ENCODE data around the gene RALY.

The RALY gene

DNA sequence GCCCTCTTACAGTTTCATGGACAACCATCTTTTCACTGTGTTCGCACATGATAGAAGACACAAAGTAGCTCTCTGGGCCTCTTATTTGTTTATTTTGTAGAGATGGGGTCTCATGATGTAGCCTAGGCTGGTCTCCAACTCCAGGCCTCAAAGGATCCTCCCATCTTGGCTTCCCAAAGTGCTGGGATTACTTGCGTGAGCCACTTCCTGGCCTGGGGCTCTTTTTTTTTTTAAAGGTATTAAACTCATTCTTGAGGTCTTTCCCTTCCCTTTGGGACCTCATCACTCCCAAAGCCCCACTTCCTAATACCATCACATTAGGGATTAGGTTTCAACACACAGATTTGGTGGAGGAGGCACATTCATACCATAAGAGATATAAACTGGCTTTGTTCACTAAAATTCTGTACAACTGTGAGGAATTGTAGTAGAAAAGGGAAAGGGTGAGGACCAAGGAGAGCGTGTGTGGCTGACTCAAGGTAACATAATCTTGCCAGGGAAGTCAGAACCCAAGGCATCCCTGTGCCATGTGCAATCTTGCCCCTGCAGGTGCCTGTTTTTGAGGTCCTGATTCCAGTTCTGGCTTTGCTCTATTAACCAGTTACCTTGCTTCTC lies 72.9 kb downstream of the RALY start:
- FAIRE-seq (no peak), DNase-seq (ENCODE audit: insufficient read length, low spot score) (no peak)
- no peak for TF ChIP-seq CTCF (IDR thresholded peaks at IDR 0.05; ENCODE audit: insufficient read depth, missing control alignments)

DNA sequence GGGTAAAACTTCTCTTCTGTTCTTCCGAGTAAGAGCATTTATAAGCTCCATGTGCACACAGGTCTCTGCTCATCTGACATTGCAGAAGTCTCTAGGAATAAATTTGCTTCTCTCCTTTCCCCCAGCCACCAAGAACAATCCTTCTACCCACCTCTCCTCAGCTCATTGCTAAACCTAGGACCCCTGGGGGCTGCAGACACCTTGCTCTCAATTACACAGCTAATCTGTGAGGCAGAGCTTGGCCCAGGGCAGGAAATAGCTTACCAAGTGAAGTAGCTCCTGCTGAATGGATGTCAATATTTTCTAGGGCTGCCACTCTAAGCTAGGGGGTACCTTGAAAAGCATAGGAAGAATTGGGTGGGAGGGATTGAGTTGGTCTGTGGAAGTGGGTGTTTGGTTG lies 74.3 kb downstream of the RALY start:
- FAIRE-seq (no peak), DNase-seq (ENCODE audit: insufficient read length, low spot score) (no peak)
- no peak for TF ChIP-seq CTCF (IDR thresholded peaks at IDR 0.05; ENCODE audit: insufficient read depth, missing control alignments)

GRCh38 chr20:34069341-34070078 lies 75.8 kb downstream of the RALY start:
- FAIRE-seq (peak; percentile 63), DNase-seq (ENCODE audit: insufficient read length, low spot score) (no peak)
- peak; percentile 99 for TF ChIP-seq CTCF (IDR thresholded peaks at IDR 0.05; ENCODE audit: insufficient read depth, missing control alignments)

- no peak for TF ChIP-seq CTCF (IDR thresholded peaks at IDR 0.05; ENCODE audit: insufficient read depth, missing control alignments)
- FAIRE-seq (no peak), DNase-seq (ENCODE audit: insufficient read length, low spot score) (no peak)
Observed at GRCh38 chr20:34070079-34070439, 76.3 kb downstream of the RALY start.

DNA sequence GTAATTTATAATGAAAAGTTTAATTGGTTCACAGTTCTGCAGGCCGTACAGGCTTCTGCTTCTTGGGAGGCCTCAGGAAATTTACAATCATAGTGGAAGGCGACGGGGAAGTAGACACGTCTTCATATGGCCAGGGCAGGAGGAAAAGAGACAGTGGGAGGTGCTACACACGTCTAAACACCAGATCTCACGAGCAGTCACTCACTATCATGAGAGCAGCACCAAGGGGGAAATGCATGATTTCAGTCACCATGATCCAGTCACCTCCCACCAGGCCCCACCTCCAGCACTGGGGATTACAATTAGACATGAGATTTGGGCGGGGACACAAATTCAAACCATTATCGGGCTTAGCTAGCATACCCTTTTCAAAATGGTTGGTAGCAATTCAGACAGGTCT lies 77.1 kb downstream of the RALY start:
- DNase-seq (ENCODE audit: insufficient read length, low spot score) (no peak), FAIRE-seq (no peak)
- TF ChIP-seq CTCF (IDR thresholded peaks at IDR 0.05; ENCODE audit: insufficient read depth, missing control alignments) = no peak

GRCh38 chr20:34072076-34072475 lies 78.4 kb downstream of the RALY start:
- TF ChIP-seq CTCF (IDR thresholded peaks at IDR 0.05; ENCODE audit: insufficient read depth, missing control alignments) = no peak
- FAIRE-seq = no peak
- DNase-seq (ENCODE audit: insufficient read length, low spot score) = no peak

- no peak for TF ChIP-seq CTCF (IDR thresholded peaks at IDR 0.05; ENCODE audit: insufficient read depth, missing control alignments)
- no peak for DNase-seq (ENCODE audit: insufficient read length, low spot score)
- FAIRE-seq = peak; percentile 44
Observed at GRCh38 chr20:34072778-34073177, 79.1 kb downstream of the RALY start.

Measured in D721Med (cell line).